C4-2B (cell line): ENCODE measurements around the gene ANKRD18B.
"Not testable (repeated sequence)": the region's sequence is repeated elsewhere in the genome, so short reads cannot be mapped to it uniquely, and the experiment has no call there.

Experiments used
- ZFX ChIP-seq: fragments of 450-650 bp; IDR thresholded peaks from 2 replicates; pipeline ENCODE4 v1.6.1; 2017
- TF ChIP-seq, protein P1 (sequence below): fragments of 450-650 bp; conservative IDR thresholded peaks from 2 replicates; pipeline ENCODE4 v1.5.1; 2017; ENCODE audit warnings: mild to moderate bottlenecking

GRCh38 chr9:33511184-33511517 lies 12.9 kb upstream of the ANKRD18B start:
- TF ChIP-seq, protein P1, sequence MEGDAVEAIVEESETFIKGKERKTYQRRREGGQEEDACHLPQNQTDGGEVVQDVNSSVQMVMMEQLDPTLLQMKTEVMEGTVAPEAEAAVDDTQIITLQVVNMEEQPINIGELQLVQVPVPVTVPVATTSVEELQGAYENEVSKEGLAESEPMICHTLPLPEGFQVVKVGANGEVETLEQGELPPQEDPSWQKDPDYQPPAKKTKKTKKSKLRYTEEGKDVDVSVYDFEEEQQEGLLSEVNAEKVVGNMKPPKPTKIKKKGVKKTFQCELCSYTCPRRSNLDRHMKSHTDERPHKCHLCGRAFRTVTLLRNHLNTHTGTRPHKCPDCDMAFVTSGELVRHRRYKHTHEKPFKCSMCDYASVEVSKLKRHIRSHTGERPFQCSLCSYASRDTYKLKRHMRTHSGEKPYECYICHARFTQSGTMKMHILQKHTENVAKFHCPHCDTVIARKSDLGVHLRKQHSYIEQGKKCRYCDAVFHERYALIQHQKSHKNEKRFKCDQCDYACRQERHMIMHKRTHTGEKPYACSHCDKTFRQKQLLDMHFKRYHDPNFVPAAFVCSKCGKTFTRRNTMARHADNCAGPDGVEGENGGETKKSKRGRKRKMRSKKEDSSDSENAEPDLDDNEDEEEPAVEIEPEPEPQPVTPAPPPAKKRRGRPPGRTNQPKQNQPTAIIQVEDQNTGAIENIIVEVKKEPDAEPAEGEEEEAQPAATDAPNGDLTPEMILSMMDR = not testable (repeated sequence)
- not testable (repeated sequence) for TF ChIP-seq ZFX
